K562 (cell line): Measurements from ENCODE around the gene RBFOX2.

Experiments used
- HNRNPLL ChIP-seq: fragments of 200-400 bp; formaldehyde crosslinking; IDR thresholded peaks from 2 replicates; pipeline ENCODE4 v1.6.1; 2017; ENCODE audit warnings: low read length, low read depth, mild to moderate bottlenecking; ENCODE audit not compliant: poor library complexity, severe bottlenecking
- MLLT1 ChIP-seq, 2 experiments: fragments of 450-650 bp; IDR thresholded peaks; 2 replicates each; pipeline ENCODE4 v1.6.1; 2016
- RFX5 ChIP-seq: IDR thresholded peaks from 2 replicates; pipeline ENCODE4 v1.6.1; 2011; ENCODE audit warnings: low read depth, mild to moderate bottlenecking, improper control_type of control experiment, low read length
- ZFP1 ChIP-seq: fragments of 450-650 bp; formaldehyde crosslinking; IDR thresholded peaks from 2 replicates; pipeline ENCODE4 v1.4.0; 2020; ENCODE audit warnings: mild to moderate bottlenecking, mixed read lengths
- ZNF449 ChIP-seq: fragments of 250-450 bp; sonication (Bioruptor Pico); IDR thresholded peaks from 2 replicates; pipeline ENCODE4 v1.8.0; 2022; ENCODE audit warnings: moderate library complexity, mild to moderate bottlenecking, inconsistent platforms
- TF ChIP-seq, protein P1 (sequence below): sonication (generic); formaldehyde crosslinking; IDR thresholded peaks from 2 replicates; pipeline ENCODE4 v1.8.1; 2023; ENCODE audit warnings: missing genetic modification reagents, mild to moderate bottlenecking, borderline replicate concordance
- TF ChIP-seq, protein P2 (sequence below): sonication (generic); formaldehyde crosslinking; IDR thresholded peaks from 2 replicates; pipeline ENCODE4 v1.9.0; 2022; ENCODE audit warnings: mild to moderate bottlenecking, missing genetic modification reagents

GRCh38 chr22:36008565-36008964, 20.1 kb downstream of the RBFOX2 start:
- TF ChIP-seq ZNF449 (CRISPR knock-in tag) (no peak), HNRNPLL (no peak), MLLT1 (IDR thresholded peaks at IDR 0.05) (no peak), ZFP1 (CRISPR knock-in tag) (no peak), RFX5 (no peak)
- TF ChIP-seq, protein P1, sequence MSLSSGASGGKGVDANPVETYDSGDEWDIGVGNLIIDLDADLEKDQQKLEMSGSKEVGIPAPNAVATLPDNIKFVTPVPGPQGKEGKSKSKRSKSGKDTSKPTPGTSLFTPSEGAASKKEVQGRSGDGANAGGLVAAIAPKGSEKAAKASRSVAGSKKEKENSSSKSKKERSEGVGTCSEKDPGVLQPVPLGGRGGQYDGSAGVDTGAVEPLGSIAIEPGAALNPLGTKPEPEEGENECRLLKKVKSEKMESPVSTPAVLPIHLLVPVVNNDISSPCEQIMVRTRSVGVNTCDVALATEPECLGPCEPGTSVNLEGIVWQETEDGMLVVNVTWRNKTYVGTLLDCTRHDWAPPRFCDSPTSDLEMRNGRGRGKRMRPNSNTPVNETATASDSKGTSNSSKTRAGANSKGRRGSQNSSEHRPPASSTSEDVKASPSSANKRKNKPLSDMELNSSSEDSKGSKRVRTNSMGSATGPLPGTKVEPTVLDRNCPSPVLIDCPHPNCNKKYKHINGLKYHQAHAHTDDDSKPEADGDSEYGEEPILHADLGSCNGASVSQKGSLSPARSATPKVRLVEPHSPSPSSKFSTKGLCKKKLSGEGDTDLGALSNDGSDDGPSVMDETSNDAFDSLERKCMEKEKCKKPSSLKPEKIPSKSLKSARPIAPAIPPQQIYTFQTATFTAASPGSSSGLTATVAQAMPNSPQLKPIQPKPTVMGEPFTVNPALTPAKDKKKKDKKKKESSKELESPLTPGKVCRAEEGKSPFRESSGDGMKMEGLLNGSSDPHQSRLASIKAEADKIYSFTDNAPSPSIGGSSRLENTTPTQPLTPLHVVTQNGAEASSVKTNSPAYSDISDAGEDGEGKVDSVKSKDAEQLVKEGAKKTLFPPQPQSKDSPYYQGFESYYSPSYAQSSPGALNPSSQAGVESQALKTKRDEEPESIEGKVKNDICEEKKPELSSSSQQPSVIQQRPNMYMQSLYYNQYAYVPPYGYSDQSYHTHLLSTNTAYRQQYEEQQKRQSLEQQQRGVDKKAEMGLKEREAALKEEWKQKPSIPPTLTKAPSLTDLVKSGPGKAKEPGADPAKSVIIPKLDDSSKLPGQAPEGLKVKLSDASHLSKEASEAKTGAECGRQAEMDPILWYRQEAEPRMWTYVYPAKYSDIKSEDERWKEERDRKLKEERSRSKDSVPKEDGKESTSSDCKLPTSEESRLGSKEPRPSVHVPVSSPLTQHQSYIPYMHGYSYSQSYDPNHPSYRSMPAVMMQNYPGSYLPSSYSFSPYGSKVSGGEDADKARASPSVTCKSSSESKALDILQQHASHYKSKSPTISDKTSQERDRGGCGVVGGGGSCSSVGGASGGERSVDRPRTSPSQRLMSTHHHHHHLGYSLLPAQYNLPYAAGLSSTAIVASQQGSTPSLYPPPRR (CRISPR knock-in tag) = no peak
- TF ChIP-seq, protein P2, sequence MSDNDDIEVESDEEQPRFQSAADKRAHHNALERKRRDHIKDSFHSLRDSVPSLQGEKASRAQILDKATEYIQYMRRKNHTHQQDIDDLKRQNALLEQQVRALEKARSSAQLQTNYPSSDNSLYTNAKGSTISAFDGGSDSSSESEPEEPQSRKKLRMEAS (CRISPR knock-in tag) = no peak
